HCT116 (cell line): ENCODE data around the gene AEBP1. TPM values are rescaled to one million over a fixed set of nuclear protein-coding genes. Genes with fewer than 3 reads are reported as not detected.

Experiments
- ATAC-seq: fragments of 200-7000 bp; cut with Tn5 transposase; 2 replicates; pipeline ENCODE4 v1.9.1; 2020; ENCODE audit warnings: mild to moderate bottlenecking, moderate library complexity
- BruUV-seq: library from RNA; stranded (reverse); fragments of 400-500 nt; replicated peaks from 2 replicates; lab custom pipeline; 2021; lab: Mats Ljungman, UMichigan
- CTCF ChIA-PET: fragments of 300-600 bp; sonication (Branson Sonifier 250); formaldehyde crosslinking; loops from one replicate; lab custom pipeline; 2021; ENCODE audit warnings: antibody characterized with exemption; lab: Charles Lee
- POLR2A ChIA-PET: fragments of 300-600, 350-600 bp; sonication (Branson Sonifier 250); formaldehyde crosslinking; loops from one replicate; lab custom pipeline; 2021; ENCODE audit warnings: antibody characterized with exemption; lab: Charles Lee
- RAD21 ChIA-PET, 2 experiments: fragments of 300-600 bp; sonication (Branson Sonifier 250); formaldehyde crosslinking; loops; one replicate each; lab custom pipeline; 2023; ENCODE audit warnings: low total read pairs in 2 of 2; ENCODE audit not compliant: uncharacterized antibody in 2 of 2, unreplicated experiment in 2 of 2, low non-redundant PET in 1 of 2; lab: Charles Lee
- DNase-seq: peaks from one replicate; pipeline ENCODE4 v3.0.0-alpha.2; 2010; ENCODE audit warnings: low read depth, low spot score
- H2AFZ ChIP-seq: fragments of 200-600 bp; shearing (Covaris generic), sonication (generic); 2 replicates; pipeline ENCODE4 v1.6.1; 2017; ENCODE audit warnings: low read depth, mixed run types, mixed read lengths, antibody characterized with exemption, low read length; ENCODE audit not compliant: poor library complexity, severe bottlenecking
- H3K27ac ChIP-seq: 2 replicates; pipeline ENCODE4 v1.5.1; 2012; ENCODE audit warnings: low read depth, low read length
- H3K27me3 ChIP-seq: fragments of 200-600 bp; sonication (generic); 2 replicates; pipeline ENCODE4 v1.6.1; 2016; ENCODE audit warnings: mixed run types, low read length, mixed read lengths; ENCODE audit not compliant: insufficient read depth
- H3K36me3 ChIP-seq, 2 experiments: fragments of 200-500 bp in 1 of 2; fragments of 200-600 bp in 1 of 2; sonication (Bioruptor generic) in 1 of 2; sonication (generic) in 1 of 2; 2 replicates each; pipeline versions ENCODE4 v1.5.1 to v1.6.1; 2014 to 2016; ENCODE audit warnings: low read length in 2 of 2, inconsistent platforms in 1 of 2, mixed read lengths in 1 of 2, mixed run types in 1 of 2; ENCODE audit not compliant: insufficient read depth in 2 of 2, control insufficient read depth in 1 of 2
- H3K4me1 ChIP-seq, 2 experiments: fragments of 200-600 bp in 1 of 2; sonication (generic) in 1 of 2; 2 replicates each; pipeline versions ENCODE4 v1.5.1 to v1.6.1; 2012 to 2017; ENCODE audit warnings: low read length in 2 of 2, inconsistent platforms in 1 of 2, mild to moderate bottlenecking in 1 of 2, mixed read lengths in 1 of 2, mixed run types in 1 of 2, moderate library complexity in 1 of 2; ENCODE audit not compliant: insufficient read depth in 2 of 2, control insufficient read depth in 1 of 2
- H3K4me2 ChIP-seq: fragments of 200-600 bp; sonication (generic); 2 replicates; pipeline ENCODE4 v1.6.1; 2017; ENCODE audit warnings: mixed run types, low read length, mixed read lengths
- H3K4me3 ChIP-seq, 2 experiments: fragments of 200-600 bp in 1 of 2; sonication (generic) in 1 of 2; replicated peaks in 1 of 2; 2 replicates each; pipeline ENCODE4 v1.5.1; 2011 to 2016; ENCODE audit warnings: low read length in 2 of 2, control low read depth in 1 of 2, low read depth in 1 of 2, mild to moderate bottlenecking in 1 of 2, mixed read lengths in 1 of 2, mixed run types in 1 of 2
- H3K79me2 ChIP-seq: fragments of 200-600 bp; sonication (generic); 2 replicates; pipeline ENCODE4 v1.6.1; 2017; ENCODE audit warnings: mild to moderate bottlenecking, mixed run types, low read length, moderate library complexity, mixed read lengths; ENCODE audit not compliant: insufficient read depth
- H3K9ac ChIP-seq: fragments of 200-600 bp; sonication (generic); 2 replicates; pipeline ENCODE4 v1.6.1; 2016; ENCODE audit warnings: low read length, mixed read lengths
- H3K9me2 ChIP-seq: fragments of 200-600 bp; sonication (generic), shearing (Covaris generic); 2 replicates; pipeline ENCODE4 v1.6.1; 2017; ENCODE audit warnings: mixed run types, mild to moderate bottlenecking, moderate library complexity; ENCODE audit not compliant: insufficient read depth
- H3K9me3 ChIP-seq, 2 experiments: fragments of 200-500 bp in 1 of 2; fragments of 200-600 bp in 1 of 2; sonication (Bioruptor generic) in 1 of 2; sonication (generic) in 1 of 2; 2 replicates each; pipeline ENCODE4 v1.6.1; 2014 to 2017; ENCODE audit warnings: low read length in 2 of 2, mixed read lengths in 2 of 2, inconsistent platforms in 1 of 2, low read depth in 1 of 2, mild to moderate bottlenecking in 1 of 2, mixed run types in 1 of 2, moderate library complexity in 1 of 2; ENCODE audit not compliant: control insufficient read depth in 1 of 2, insufficient read depth in 1 of 2
- H4K20me1 ChIP-seq: fragments of 200-600 bp; sonication (generic), shearing (Covaris generic); 2 replicates; pipeline ENCODE4 v1.6.1; 2017; ENCODE audit warnings: mixed run types, mild to moderate bottlenecking, moderate library complexity; ENCODE audit not compliant: insufficient read depth
- EGR1 ChIP-seq: IDR thresholded peaks from 2 replicates; pipeline ENCODE4 v1.6.1; 2012; ENCODE audit warnings: low read depth
- EZH2 ChIP-seq: fragments of 200-600 bp; sonication (generic); IDR thresholded peaks from 2 replicates; pipeline ENCODE4 v1.6.1; 2017; ENCODE audit warnings: antibody characterized with exemption, mixed run types
- EZH2phosphoT487 ChIP-seq: fragments of 200-600 bp; IDR thresholded peaks from 2 replicates; pipeline ENCODE4 v1.6.1; 2018; ENCODE audit warnings: antibody characterized with exemption, borderline replicate concordance
- RAD21 ChIP-seq: IDR thresholded peaks from 2 replicates; pipeline ENCODE4 v1.6.1; 2012; ENCODE audit warnings: low read depth, mild to moderate bottlenecking
- intact Hi-C: fragments of 100-400 bp; cut with micrococcal nuclease; formaldehyde crosslinking; loops from 2 replicates; pipeline ENCODE4 v1.10.0; 2022
- total RNA-seq: library from RNA; stranded (reverse); gene quantifications from one replicate; pipeline ENCODE4 v1.2.1, GENCODE V29; 2021; ENCODE audit not compliant: unreplicated experiment
- TF ChIP-seq, protein P1 (sequence below), 3 experiments: fragments of 200-600 bp in 1 of 3; sonication (generic) in 1 of 3; IDR thresholded peaks in 2 of 3; conservative IDR thresholded peaks in 1 of 3; 2 replicates each; pipeline ENCODE4 v1.5.1; 2012 to 2017; ENCODE audit warnings: low read depth in 2 of 3, low read length in 2 of 3, antibody characterized with exemption in 1 of 3, borderline replicate concordance in 1 of 3, control low read depth in 1 of 3, mild to moderate bottlenecking in 1 of 3, mixed read lengths in 1 of 3, mixed run types in 1 of 3, moderate library complexity in 1 of 3; ENCODE audit not compliant: insufficient read depth in 1 of 3

Gene AEBP1
- total RNA-seq, 1 experiment from 2014 or later: 0.49 TPM

- H3K9me2 ChIP-seq: no peaks in the 10 kb centered on the region
- BruUV-seq: no TSS peak
- ChIA-PET CTCF (interaction anchor here (1.8 kb wide), 1 partner anchor 65 kb away, joined by 8 read pairs; no protein-coding TSS in a partner anchor), RAD21 (interaction anchor here in 1 of 2 experiments (1.1 kb wide), 1 partner anchor 65 kb away, joined by 4 read pairs; no protein-coding TSS in a partner anchor), POLR2A (no interaction called here)
- no peak overlapping the region for H3K4me3 ChIP-seq
- H4K20me1 ChIP-seq: no peaks in the 10 kb centered on the region
- H3K9ac ChIP-seq: no peak overlapping the region
- H3K9me3 ChIP-seq: no peaks in the 10 kb centered on the region
- peaks cover 0 to 5% of the 10 kb centered on the region in 2 experiments; a peak in 1 of 4 replicates for H3K4me1 ChIP-seq
- TF ChIP-seq EZH2phosphoT487 (no peak), RAD21 (peak; percentile 77), EGR1 (no peak), EZH2 (no peak)
- TF ChIP-seq, protein P1, sequence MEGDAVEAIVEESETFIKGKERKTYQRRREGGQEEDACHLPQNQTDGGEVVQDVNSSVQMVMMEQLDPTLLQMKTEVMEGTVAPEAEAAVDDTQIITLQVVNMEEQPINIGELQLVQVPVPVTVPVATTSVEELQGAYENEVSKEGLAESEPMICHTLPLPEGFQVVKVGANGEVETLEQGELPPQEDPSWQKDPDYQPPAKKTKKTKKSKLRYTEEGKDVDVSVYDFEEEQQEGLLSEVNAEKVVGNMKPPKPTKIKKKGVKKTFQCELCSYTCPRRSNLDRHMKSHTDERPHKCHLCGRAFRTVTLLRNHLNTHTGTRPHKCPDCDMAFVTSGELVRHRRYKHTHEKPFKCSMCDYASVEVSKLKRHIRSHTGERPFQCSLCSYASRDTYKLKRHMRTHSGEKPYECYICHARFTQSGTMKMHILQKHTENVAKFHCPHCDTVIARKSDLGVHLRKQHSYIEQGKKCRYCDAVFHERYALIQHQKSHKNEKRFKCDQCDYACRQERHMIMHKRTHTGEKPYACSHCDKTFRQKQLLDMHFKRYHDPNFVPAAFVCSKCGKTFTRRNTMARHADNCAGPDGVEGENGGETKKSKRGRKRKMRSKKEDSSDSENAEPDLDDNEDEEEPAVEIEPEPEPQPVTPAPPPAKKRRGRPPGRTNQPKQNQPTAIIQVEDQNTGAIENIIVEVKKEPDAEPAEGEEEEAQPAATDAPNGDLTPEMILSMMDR (IDR thresholded peaks at IDR 0.05 in 2 of 3, conservative IDR thresholded peaks at IDR 0.05 in 1 of 3; ENCODE audit: borderline replicate concordance in 1 of 3, insufficient read depth in 1 of 3, low read depth in 2 of 3, low read length in 2 of 3): peak; percentile 41 to 54 (median 53); a peak in 4 of 6 replicates
- no peaks in the 10 kb centered on the region for H3K36me3 ChIP-seq
- no peak overlapping the region for H3K27ac ChIP-seq
- intact Hi-C loops: loop anchor here (1.0 kb wide), 1 partner anchor 65 kb away; no protein-coding TSS in a partner anchor
- no peaks in the 10 kb centered on the region for H3K79me2 ChIP-seq
- DNase-seq (no peak), ATAC-seq (peak; percentile 83)
- no peaks in the 10 kb centered on the region for H3K27me3 ChIP-seq
- H3K4me2 ChIP-seq: no peak overlapping the region
- no peak overlapping the region for H2AFZ ChIP-seq
These were observed 27.3 kb downstream of the AEBP1 start for GRCh38 chr7:44131173-44132029.
